K562 (cell line): Measurements from ENCODE around the gene NOTCH1. TPM values are rescaled to one million over a fixed set of nuclear protein-coding genes. Genes with fewer than 3 reads are reported as not detected.
"Not testable (repeated sequence)": the region's sequence is repeated elsewhere in the genome, so short reads cannot be mapped to it uniquely, and the experiment has no call there.

ENCODE experiments used
- ATAC-seq: fragments of 200-7000 bp; cut with Tn5 transposase; 3 replicates; pipeline ENCODE4 v1.9.1; 2020; ENCODE audit warnings: moderate library complexity
- BruUV-seq: library from RNA; stranded (reverse); fragments of 400-500 nt; replicated peaks from 2 replicates; lab custom pipeline; 2021; lab: Mats Ljungman, UMichigan
- CTCF ChIA-PET: fragments of 300-600 bp; formaldehyde crosslinking; extraction: SDS; loops from one replicate; lab custom pipeline; 2021; ENCODE audit warnings: low intra/inter-chr PET ratio; lab: Yijun Ruan, JAX
- POLR2A ChIA-PET: fragments of 300-600, 350-650 bp; sonication (Branson Sonifier 250); formaldehyde crosslinking; extraction: SDS; loops from one replicate; lab custom pipeline; 2021; ENCODE audit warnings: antibody characterized with exemption, inconsistent platforms; lab: Yijun Ruan, JAX
- DNase-seq, 4 experiments: peaks; one replicate each; pipeline versions ENCODE4 v3.0.0 to v3.0.0-alpha.2; 2011 to 2018; ENCODE audit warnings: low spot score in 3 of 4, mixed read lengths in 3 of 4; ENCODE audit errors: extremely low read depth in 1 of 4
- FAIRE-seq: peaks from 2 replicates; lab custom pipeline; 2011; peaks lifted over from hg19 to GRCh38; lab: Jason Lieb, UNC
- H2AFZ ChIP-seq: 2 replicates; pipeline ENCODE4 v1.6.0; 2011; ENCODE audit warnings: low read depth, low read length, control low read depth, inconsistent platforms
- H3K27ac ChIP-seq: fragments of 200-600 bp; 3 replicates; pipeline ENCODE4 v1.8.0; 2011; ENCODE audit warnings: low read depth, mild to moderate bottlenecking, control low read depth, inconsistent platforms, low read length, moderate library complexity, mixed read lengths; ENCODE audit errors: extremely low read depth
- H3K27me3 ChIP-seq, 2 experiments: fragments of 300-600 bp in 1 of 2; 2 replicates in 1 of 2; 3 replicates in 1 of 2; pipeline versions ENCODE4 v1.6.0 to v1.8.0; 2011; ENCODE audit warnings: inconsistent platforms in 2 of 2, low read length in 2 of 2, mild to moderate bottlenecking in 1 of 2, mixed read lengths in 1 of 2, moderate library complexity in 1 of 2; ENCODE audit not compliant: control insufficient read depth in 2 of 2, insufficient read depth in 2 of 2
- H3K36me3 ChIP-seq: fragments of 300-600 bp; 3 replicates; pipeline ENCODE4 v1.8.0; 2011; ENCODE audit warnings: mild to moderate bottlenecking, low read length, inconsistent platforms; ENCODE audit not compliant: control insufficient read depth, insufficient read depth
- H3K4me1 ChIP-seq, 2 experiments: fragments of 200-600 bp in 1 of 2; replicated peaks in 1 of 2; 2 replicates in 1 of 2; 3 replicates in 1 of 2; pipeline versions ENCODE4 v1.5.1 to v1.8.0; 2011; ENCODE audit warnings: inconsistent platforms in 2 of 2, low read length in 2 of 2, mild to moderate bottlenecking in 1 of 2, mixed read lengths in 1 of 2, moderate library complexity in 1 of 2; ENCODE audit not compliant: control insufficient read depth in 2 of 2, insufficient read depth in 2 of 2
- H3K4me2 ChIP-seq: 2 replicates; pipeline ENCODE4 v1.6.1; 2011; ENCODE audit warnings: low read length, control low read depth, inconsistent platforms, mixed read lengths; ENCODE audit not compliant: insufficient read depth
- H3K4me3 ChIP-seq: fragments of 200-600 bp; sonication (generic), shearing (Covaris generic); 2 replicates; pipeline ENCODE4 v1.5.1; 2016; ENCODE audit warnings: control low read depth, inconsistent platforms
- H3K79me2 ChIP-seq: fragments of 200-600 bp; 3 replicates; pipeline ENCODE4 v1.8.0; 2011; ENCODE audit warnings: low read length, inconsistent platforms; ENCODE audit not compliant: control insufficient read depth, insufficient read depth
- H3K9ac ChIP-seq, 2 experiments: 2 replicates each; pipeline versions ENCODE4 v1.6.0 to v1.6.1; 2011; ENCODE audit warnings: low read depth in 2 of 2, low read length in 2 of 2, control low read depth in 1 of 2, inconsistent platforms in 1 of 2, mild to moderate bottlenecking in 1 of 2, mixed read lengths in 1 of 2; ENCODE audit not compliant: insufficient read depth in 1 of 2
- H3K9me1 ChIP-seq: one replicate; pipeline ENCODE4 v1.6.0; 2011; ENCODE audit warnings: inconsistent platforms, mild to moderate bottlenecking, low read length, moderate library complexity; ENCODE audit not compliant: control insufficient read depth, insufficient read depth
- H3K9me3 ChIP-seq: replicated peaks from 2 replicates; pipeline ENCODE4 v1.5.1; 2011; ENCODE audit warnings: low read depth, low read length, inconsistent platforms; ENCODE audit not compliant: control insufficient read depth, insufficient read depth
- H4K20me1 ChIP-seq: replicated peaks from 2 replicates; pipeline ENCODE4 v1.6.1; 2011; ENCODE audit warnings: low read length, inconsistent platforms, mixed read lengths; ENCODE audit not compliant: control insufficient read depth, insufficient read depth
- COPS2 ChIP-seq: fragments of 450-650 bp; conservative IDR thresholded peaks from 2 replicates; pipeline ENCODE4 v1.6.1; 2016; ENCODE audit warnings: mild to moderate bottlenecking, moderate library complexity
- PKNOX1 ChIP-seq: fragments of 450-650 bp; IDR thresholded peaks from 2 replicates; pipeline ENCODE4 v1.6.1; 2016
- SMAD2 ChIP-seq: fragments of 150-350 bp; IDR thresholded peaks from 2 replicates; pipeline ENCODE4 v1.6.1; 2014; ENCODE audit warnings: low read depth, mild to moderate bottlenecking, low read length
- ZBTB33 ChIP-seq: sonication (generic); formaldehyde crosslinking; IDR thresholded peaks from 2 replicates; pipeline ENCODE4 v1.8.1; 2023; ENCODE audit warnings: mild to moderate bottlenecking, missing genetic modification reagents
- ZNF583 ChIP-seq: fragments of 250-450 bp; sonication (Bioruptor Pico); IDR thresholded peaks from 2 replicates; pipeline ENCODE4 v1.4.0; 2020
- WGBS: fragments of 100-300 bp; shearing (Covaris generic); methylation state at CpG from one replicate; pipeline ENCODE4 v1.1.6; 2016; ENCODE audit warnings: low coverage, mixed read lengths; ENCODE audit not compliant: insufficient coverage; ENCODE audit errors: missing lambda C conversion rate; 5-methylcytosine and 5-hydroxymethylcytosine counted together
- in situ Hi-C: fragments of 300-500 bp; cut with MboI; formaldehyde crosslinking; loops from 4 replicates; pipeline ENCODE4 v1.15.0; 2018; ENCODE audit warnings: inconsistent platforms, mixed read lengths
- intact Hi-C: fragments of 100-400 bp; cut with micrococcal nuclease; formaldehyde crosslinking; loops from 2 replicates; pipeline ENCODE4 v1.14.2; 2022
- polyA plus RNA-seq, 8 experiments: library from polyadenylated mRNA; depleted of rRNA in 4 of 8; stranded (reverse) in 5 of 8; unstranded in 3 of 8; fragments of >200 nt; fragmentation: Nextera tagmentation in 2 of 8; fragmentation: Illumina TruSeq in 1 of 8; extraction: Ambion mirVana in 2 of 8; extraction: Trizol in 1 of 8; gene quantifications; 2 replicates each; pipeline versions ENCODE4 v1.2.1 to v1.2.3, GENCODE V29; 2011 to 2014; ENCODE audit warnings: inconsistent platforms in 1 of 8, missing spikeins in 1 of 8
- total RNA-seq, 7 experiments: library from RNA; depleted of rRNA in 6 of 7; stranded (reverse); fragments of >200 nt in 6 of 7; fragmentation: Illumina TruSeq in 2 of 7; extraction: Trizol in 2 of 7; gene quantifications; 2 replicates each; pipeline versions ENCODE4 v1.2.1 to v1.2.3, GENCODE V29; 2011 to 2021; ENCODE audit warnings: low replicate concordance in 1 of 7

The NOTCH1 gene
- total and polyA plus RNA-seq, 9 of the 15 experiments (the other 6 are each of a cell fraction or from before 2014, with no cell fraction given), result 0.03 to 31.4 (median 2.3) TPM

- H3K9ac ChIP-seq, result 0 out of 4 replicates have a peak overlapping the region, but pooled peaks of 1 of the 2 experiments have one; percentile 28
- no peak overlapping the region for H3K4me3 ChIP-seq
- FAIRE-seq (no peak), DNase-seq (no peak)
- H3K4me2 ChIP-seq, result no peak overlapping the region
- H3K9me3 ChIP-seq, result no peaks in the 10 kb centered on the region
- no peaks in the 10 kb centered on the region for H3K27me3 ChIP-seq
- WGBS, result 77% methylated on average over 15 of the region's 21 CpGs
- H3K9me1 ChIP-seq, result no peaks in the 10 kb centered on the region
- peaks cover 18 to 61% of the 10 kb centered on the region in 2 experiments for H3K4me1 ChIP-seq
- intact Hi-C loops, result no loop called here
- H3K79me2 ChIP-seq, result no peaks in the 10 kb centered on the region
- no TSS peak for BruUV-seq
- H3K27ac ChIP-seq, result no peak overlapping the region
- TF ChIP-seq PKNOX1, result no peak
- no peak for TF ChIP-seq COPS2
- TF ChIP-seq SMAD2, result no peak
- no peak for TF ChIP-seq ZNF583 (CRISPR knock-in tag)
- TF ChIP-seq, all 486 proteins: peak for 0
- no peak for ATAC-seq
- in situ Hi-C loops, result no loop called here
- ChIA-PET POLR2A (no interaction called here), CTCF (no interaction called here)
- no peaks in the 10 kb centered on the region for H4K20me1 ChIP-seq
- H3K36me3 ChIP-seq, result no peaks in the 10 kb centered on the region
- H2AFZ ChIP-seq, result no peak overlapping the region
These were observed 29.9 kb upstream of the NOTCH1 start for GRCh38 chr9:136575626-136576268.

GRCh38 chr9:136574606-136575005 is 28.8 kb upstream of the NOTCH1 start:
- DNase-seq, H4K20me1 ChIP-seq, H3K4me2 ChIP-seq, ATAC-seq, H3K9me1 ChIP-seq, H3K4me3 ChIP-seq, H3K27me3 ChIP-seq, FAIRE-seq, H3K79me2 ChIP-seq, intact Hi-C loops, CTCF ChIA-PET, H3K9me3 ChIP-seq, in situ Hi-C loops, BruUV-seq, H3K36me3 ChIP-seq, H3K9ac ChIP-seq, H3K27ac ChIP-seq, H2AFZ ChIP-seq: not testable (repeated sequence)
- WGBS, result 57% methylated on average over 12 of the region's 16 CpGs
- POLR2A ChIA-PET, result interaction anchor here (1.3 kb wide), 1 partner anchor 19 kb away, joined by 3 read pairs; no protein-coding TSS in a partner anchor
- H3K4me1 ChIP-seq, result peaks cover 17 to 70% of the 10 kb centered on the region in 2 experiments
- TF ChIP-seq ZBTB33 (CRISPR knock-in tag), result peak; percentile 30; the same call in 1 of the 2 replicates
